ENCODE measurements around the gene CDC26.

- TF ChIP-seq CTCF (conservative IDR thresholded peaks at IDR 0.05; ENCODE audit: low read length) (no peak), EZH2phosphoT487 (IDR thresholded peaks at IDR 0.05; ENCODE audit: borderline replicate concordance, low read depth, low read length) (no peak)
These were observed 24.5 kb upstream of the CDC26 start for GRCh38 chr9:113299800-113300292.

Data from OCI-LY7 (cell line).